T1000 (cell line): ENCODE measurements around the gene RAB13.

ENCODE experiments used
- DNase-seq: peaks from one replicate; lab custom pipeline; 2025; ENCODE audit warnings: mixed read lengths; lab: John Stamatoyannopoulos, UW

Gene RAB13

GRCh38 chr1:153956997-153957715, 29.0 kb downstream of the RAB13 start:
- DNase-seq: no peak

GRCh38 chr1:153954826-153955225, 31.3 kb downstream of the RAB13 start:
- DNase-seq: no peak

GRCh38 chr1:153953859-153954365, 32.2 kb downstream of the RAB13 start:
- DNase-seq: no peak

GRCh38 chr1:153951801-153952200, 34.3 kb downstream of the RAB13 start:
- DNase-seq: no peak

GRCh38 chr1:153951183-153951582, 35.0 kb downstream of the RAB13 start:
- DNase-seq: no peak

GRCh38 chr1:153946622-153947241, 39.4 kb downstream of the RAB13 start, which contains the start of gene DENND4B:
DENND4B (minus strand) TSS chr1:153946718; CDS start chr1:153944374, 2,344 bp downstream.
- peak; percentile 60 for DNase-seq

- DNase-seq: peak; percentile 38
Observed at GRCh38 chr1:153945795-153946621, 40.1 kb downstream of the RAB13 start.

GRCh38 chr1:153945131-153945794, 40.9 kb downstream of the RAB13 start:
- DNase-seq: no peak

- DNase-seq: no peak
Observed at GRCh38 chr1:153944827-153945117, 41.4 kb downstream of the RAB13 start.

GRCh38 chr1:153944005-153944826, 41.9 kb downstream of the RAB13 start:
- no peak for DNase-seq

GRCh38 chr1:153942766-153943549, 43.2 kb downstream of the RAB13 start:
- DNase-seq: no peak

GRCh38 chr1:153941826-153942725, 44.1 kb downstream of the RAB13 start:
- no peak for DNase-seq

GRCh38 chr1:153940756-153941155, 45.4 kb downstream of the RAB13 start:
- DNase-seq: no peak

GRCh38 chr1:153939476-153939875, 46.7 kb downstream of the RAB13 start:
- DNase-seq: no peak

- DNase-seq: no peak
Observed at GRCh38 chr1:153938996-153939395, 47.1 kb downstream of the RAB13 start.

- DNase-seq: no peak
Observed at GRCh38 chr1:153937331-153937730, 48.8 kb downstream of the RAB13 start.

GRCh38 chr1:153936011-153936802, 49.9 kb downstream of the RAB13 start:
- DNase-seq: no peak

GRCh38 chr1:153934746-153935145, 51.4 kb downstream of the RAB13 start:
- DNase-seq: no peak

GRCh38 chr1:153933955-153934354, 52.2 kb downstream of the RAB13 start:
- no peak for DNase-seq
